CD4-positive, alpha-beta T cell (primary cell): ENCODE results near the gene ALDH6A1. TPM values are rescaled to one million over a fixed set of nuclear protein-coding genes. Genes with fewer than 3 reads are reported as not detected.

ENCODE experiments used
- ATAC-seq: fragments of 200-7000 bp; cut with Tn5 transposase; one replicate; pipeline ENCODE4 v1.10.0; 2022; ENCODE audit warnings: mild to moderate bottlenecking; ENCODE audit not compliant: poor library complexity
- CTCF ChIA-PET: fragments of 350-600 bp; sonication (Branson Sonifier 250); formaldehyde crosslinking; loops from one replicate; lab custom pipeline; 2021; ENCODE audit warnings: antibody characterized with exemption, inconsistent platforms; lab: Charles Lee
- POLR2A ChIA-PET: fragments of 350-600 bp; sonication (Branson Sonifier 250); formaldehyde crosslinking; loops from one replicate; lab custom pipeline; 2021; ENCODE audit warnings: antibody characterized with exemption, inconsistent platforms; lab: Charles Lee
- DNase-seq, 14 experiments: peaks; one replicate each; pipeline ENCODE4 v3.0.0-alpha.2; 2013 to 2020; ENCODE audit warnings: mixed read lengths in 2 of 14
- H3K27ac ChIP-seq, 2 donors: one replicate each; pipeline versions ENCODE4 v1.5.1 to v1.7.0; 2013; ENCODE audit warnings: low read length in 2 of 2, low read depth in 1 of 2, mild to moderate bottlenecking in 1 of 2
- H3K27me3 ChIP-seq, 2 experiments: 1 replicate in 1 of 2; 2 replicates in 1 of 2; pipeline versions ENCODE4 v1.6.1 to v1.7.0; 2013; ENCODE audit warnings: low read length in 2 of 2, control low read depth in 1 of 2, mild to moderate bottlenecking in 1 of 2, moderate library complexity in 1 of 2; ENCODE audit not compliant: insufficient read depth in 2 of 2, control insufficient read depth in 1 of 2
- H3K36me3 ChIP-seq: one replicate; pipeline ENCODE4 v1.6.1; 2013; ENCODE audit warnings: low read length, control low read depth; ENCODE audit not compliant: insufficient read depth
- H3K4me1 ChIP-seq: one replicate; pipeline ENCODE4 v1.6.1; 2013; ENCODE audit warnings: low read length, control low read depth; ENCODE audit not compliant: insufficient read depth
- H3K4me3 ChIP-seq: one replicate; pipeline ENCODE4 v1.5.1; 2013; ENCODE audit warnings: mild to moderate bottlenecking, low read length, moderate library complexity
- H3K9me3 ChIP-seq, 2 experiments: 1 replicate in 1 of 2; 2 replicates in 1 of 2; pipeline versions ENCODE4 v1.6.1 to v1.7.0; 2013; ENCODE audit warnings: low read length in 2 of 2, mild to moderate bottlenecking in 2 of 2, control low read depth in 1 of 2, moderate library complexity in 1 of 2; ENCODE audit not compliant: control insufficient read depth in 1 of 2, insufficient read depth in 1 of 2
- H3K27ac Mint-ChIP-seq: one replicate; pipeline ENCODE4 v1.8.0; 2020; ENCODE audit warnings: mixed read lengths
- H3K27me3 Mint-ChIP-seq: one replicate; pipeline ENCODE4 v1.8.0; 2021; ENCODE audit warnings: mixed read lengths
- H3K36me3 Mint-ChIP-seq: one replicate; pipeline ENCODE4 v1.8.0; 2021; ENCODE audit warnings: low read depth, mixed read lengths
- H3K4me1 Mint-ChIP-seq: one replicate; pipeline ENCODE4 v1.8.0; 2021; ENCODE audit warnings: low read depth, mixed read lengths
- H3K4me3 Mint-ChIP-seq: one replicate; pipeline ENCODE4 v1.8.0; 2020; ENCODE audit warnings: mild to moderate bottlenecking, mixed read lengths
- H3K9me3 Mint-ChIP-seq: one replicate; pipeline ENCODE4 v1.8.0; 2020; ENCODE audit warnings: mixed read lengths
- CTCF ChIP-seq: fragments of 200-600 bp; IDR thresholded peaks from one replicate; pipeline ENCODE4 v1.8.0; 2022; ENCODE audit warnings: antibody characterized with exemption, mild to moderate bottlenecking
- intact Hi-C, 2 experiments: fragments of 100-400 bp; cut with DNase I in 1 of 2; cut with micrococcal nuclease in 1 of 2; formaldehyde crosslinking; loops; one replicate each; pipeline versions ENCODE4 v1.15.1 to v1.9.0; 2023 to 2025; cut with DNase I, micrococcal nuclease
- total RNA-seq, 174 experiments: library from RNA in 2 of 174; stranded (reverse) in 2 of 174; gene quantifications; one replicate each; pipeline ENCODE4 v1.2.3 and lab custom pipeline; 2021 to 2026

Gene ALDH6A1
- total RNA-seq, 2 experiments from 2014 or later: 5.3 to 6.2 TPM

- peaks cover 12% of the 10 kb centered on the region for H3K4me1 Mint-ChIP-seq
- POLR2A ChIA-PET: no interaction called here
- no peaks in the 10 kb centered on the region for H3K27me3 Mint-ChIP-seq
- H3K9me3 Mint-ChIP-seq: no peaks in the 10 kb centered on the region
- Histone ChIP-seq H3K27me3 (no peaks in the 10 kb centered on the region), H3K27ac (no peak overlapping the region), H3K9me3 (no peaks in the 10 kb centered on the region), H3K36me3 (peaks cover 10% of the 10 kb centered on the region), H3K4me1 (peaks cover 10% of the 10 kb centered on the region), H3K4me3 (no peak overlapping the region)
- CTCF ChIA-PET: interaction anchor here (0.6 kb wide), 1 partner anchor 35 kb away, joined by 4 read pairs; no protein-coding TSS in a partner anchor
- no peak for TF ChIP-seq CTCF
- intact Hi-C loops: no loop called here
- no peak for DNase-seq
- peaks cover 26% of the 10 kb centered on the region for H3K36me3 Mint-ChIP-seq
- H3K4me3 Mint-ChIP-seq: no peak overlapping the region
- no peak overlapping the region for H3K27ac Mint-ChIP-seq
- ATAC-seq: no peak
Observed at GRCh38 chr14:74014299-74014698, 70.0 kb downstream of the ALDH6A1 start.

GRCh38 chr14:74008843-74009499 lies 75.3 kb downstream of the ALDH6A1 start:
- H3K27me3 ChIP-seq: no peaks in the 10 kb centered on the region
- peaks cover 12% of the 10 kb centered on the region for H3K36me3 ChIP-seq
- no peak for ATAC-seq
- CTCF ChIA-PET: no interaction called here
- Mint-ChIP-seq H3K27me3 (no peaks in the 10 kb centered on the region), H3K4me1 (no peaks in the 10 kb centered on the region), H3K9me3 (no peaks in the 10 kb centered on the region), H3K27ac (no peak overlapping the region), H3K4me3 (no peak overlapping the region), H3K36me3 (peaks cover 46% of the 10 kb centered on the region)
- DNase-seq: no peak
- no peaks in the 10 kb centered on the region for H3K9me3 ChIP-seq
- no peak overlapping the region for H3K4me3 ChIP-seq
- TF ChIP-seq CTCF: no peak
- intact Hi-C loops: no loop called here
- H3K4me1 ChIP-seq: no peaks in the 10 kb centered on the region
- POLR2A ChIA-PET: no interaction called here
- no peak overlapping the region for H3K27ac ChIP-seq

Other genes starting within 250 kb of the ALDH6A1 start
- 1 to 10 TPM in 1 of 2 experiments, under 1 TPM in 1; 0.70 to 1.1 TPM for gene PTGR2, start 232.6 kb downstream of the ALDH6A1 start, total RNA-seq
- 10 to 100 TPM; 74.3 to 81.1 TPM for gene ZNF410, start 197.6 kb downstream of the ALDH6A1 start, total RNA-seq
- gene FAM161B, start 134.4 kb downstream of the ALDH6A1 start, total RNA-seq: 1 to 10 TPM; 1.5 to 1.7 TPM
- 10 to 100 TPM; 37.1 to 38.9 TPM for gene COQ6, start 134.2 kb downstream of the ALDH6A1 start, total RNA-seq
- 1 to 10 TPM; 5.5 to 7.1 TPM for gene ENTPD5, start 65.2 kb downstream of the ALDH6A1 start, total RNA-seq
- gene BBOF1, start 65.1 kb downstream of the ALDH6A1 start, total RNA-seq: 1 to 10 TPM; 1.8 to 2.4 TPM
- 1 to 10 TPM; 5.4 to 6.8 TPM for gene LIN52, start 503 bp upstream of the ALDH6A1 start, total RNA-seq
- not detected for gene VSX2, start 155.0 kb upstream of the ALDH6A1 start, total RNA-seq
- gene ABCD4, start 218.5 kb upstream of the ALDH6A1 start, total RNA-seq: 10 to 100 TPM; 59.6 to 63.0 TPM